Right cardiac atrium (tissue), 5 donors: ENCODE results near the gene SOCS6. TPM values are rescaled to one million over a fixed set of nuclear protein-coding genes. Genes with fewer than 3 reads are reported as not detected.

ENCODE experiments used
- ATAC-seq, 2 donors: fragments of 200-7000 bp; cut with Tn5 transposase; one replicate each; pipeline versions ENCODE4 v1.8.0 to v1.9.1; 2020; ENCODE audit warnings: moderate library complexity in 2 of 2, mild to moderate bottlenecking in 1 of 2
- DNase-seq, 3 donors: peaks; one replicate each; pipeline ENCODE4 v3.0.0-alpha.2; 2020
- H3K27ac ChIP-seq: one replicate; pipeline ENCODE4 v1.5.1; 2013; ENCODE audit warnings: mild to moderate bottlenecking, low read length, control low read depth, moderate library complexity
- H3K27me3 ChIP-seq: one replicate; pipeline ENCODE4 v1.6.1; 2013; ENCODE audit not compliant: control insufficient read depth, insufficient read depth
- H3K4me1 ChIP-seq: one replicate; pipeline ENCODE4 v1.6.1; 2013; ENCODE audit warnings: low read length; ENCODE audit not compliant: control insufficient read depth, insufficient read depth
- H3K4me3 ChIP-seq: one replicate; pipeline ENCODE4 v1.5.1; 2013; ENCODE audit warnings: low read length, control low read depth
- H3K9me3 ChIP-seq: one replicate; pipeline ENCODE4 v1.6.1; 2013; ENCODE audit warnings: low read length; ENCODE audit not compliant: control insufficient read depth
- WGBS: extraction: QIAGEN DNeasy Blood & Tissue Kit; methylation state at CpG from one replicate; pipeline ENCODE4 v1.1.7; 2013; 5-methylcytosine and 5-hydroxymethylcytosine counted together
- intact Hi-C, 4 donors: fragments of 100-400 bp; cut with DNase I; formaldehyde crosslinking; loops; one replicate each; pipeline versions ENCODE4 v1.11.0 to v1.14.0; 2022 to 2023
- polyA plus RNA-seq: library from polyadenylated mRNA; stranded (reverse); fragments of 200-250 nt; gene quantifications from one replicate; pipeline ENCODE4 v1.2.3, GENCODE V29; 2013
- total RNA-seq, 4 donors: library from RNA; stranded (reverse); fragmentation: NEBNext Ultra II Directional; extraction: Animal tissue kit (Norgen Biotek cat#: 25700); gene quantifications; one replicate each; pipeline ENCODE4 v1.2.1, GENCODE V29; 2021
- donor health status: healthy with polysubstance abuse.
- donor health status: DM: no; HTN: yes; CAD: no.
- donor health status: DM: no; HTN: no; CAD: no.
- donor health status: DM: no; HTN: yes; CAD: no; lungs with severe emphysema.
- donor health status: DM: yes; HTN: yes; CAD: no.

SOCS6 gene
- total and polyA plus RNA-seq, 5 donors: 7.8 to 22.8 (median 18.8) TPM

- no peaks in the 10 kb centered on the region for H3K27me3 ChIP-seq
- H3K4me1 ChIP-seq: peaks cover 2% of the 10 kb centered on the region
- ATAC-seq (no peak), DNase-seq (no peak)
- no peaks in the 10 kb centered on the region for H3K9me3 ChIP-seq
- H3K4me3 ChIP-seq: no peak overlapping the region
- intact Hi-C loops: no loop called here
- no peak overlapping the region for H3K27ac ChIP-seq
- WGBS: 95% methylated on average over 20 of the region's 20 CpGs
These were observed 36.1 kb downstream of the SOCS6 start for GRCh38 chr18:70324897-70325296.

- ATAC-seq: no peak
- Histone ChIP-seq H3K4me1 (peaks cover 2% of the 10 kb centered on the region), H3K9me3 (no peaks in the 10 kb centered on the region), H3K4me3 (no peak overlapping the region), H3K27me3 (no peaks in the 10 kb centered on the region), H3K27ac (no peak overlapping the region)
- no peak for DNase-seq
- intact Hi-C loops: no loop called here
- WGBS: 91% methylated on average over 1 of the region's 1 CpG
These were observed 37.4 kb downstream of the SOCS6 start for GRCh38 chr18:70326255-70326654.

GRCh38 chr18:70328169-70328568, 39.3 kb downstream of the SOCS6 start:
- ATAC-seq: no peak
- intact Hi-C loops: no loop called here
- Histone ChIP-seq H3K27ac (no peak overlapping the region), H3K4me3 (no peak overlapping the region), H3K9me3 (no peaks in the 10 kb centered on the region), H3K4me1 (peaks cover 2% of the 10 kb centered on the region), H3K27me3 (no peaks in the 10 kb centered on the region)
- 93% methylated on average over 4 of the region's 4 CpGs for WGBS
- no peak for DNase-seq

- intact Hi-C loops: no loop called here
- Histone ChIP-seq H3K9me3 (no peaks in the 10 kb centered on the region), H3K4me1 (no peaks in the 10 kb centered on the region), H3K27me3 (no peaks in the 10 kb centered on the region), H3K27ac (no peak overlapping the region), H3K4me3 (no peak overlapping the region)
- no peak for ATAC-seq
- no peak for DNase-seq
- 44% methylated on average over 2 of the region's 2 CpGs for WGBS
These were observed 40.2 kb downstream of the SOCS6 start for GRCh38 chr18:70329071-70329470.

GRCh38 chr18:70330887-70331286, 42.0 kb downstream of the SOCS6 start:
- no peak for ATAC-seq
- intact Hi-C loops: no loop called here
- H3K27ac ChIP-seq: no peak overlapping the region

GRCh38 chr18:70331456-70332097, 42.7 kb downstream of the SOCS6 start:
- intact Hi-C loops: no loop called here
- WGBS: 85% methylated on average over 5 of the region's 5 CpGs
- no peaks in the 10 kb centered on the region for H3K27me3 ChIP-seq
- no peak overlapping the region for H3K27ac ChIP-seq
- DNase-seq (no peak), ATAC-seq (no peak)
- H3K9me3 ChIP-seq: no peaks in the 10 kb centered on the region
- no peak overlapping the region for H3K4me3 ChIP-seq
- no peaks in the 10 kb centered on the region for H3K4me1 ChIP-seq

More at GRCh38 chr18:70330887-70331286, 42.0 kb downstream of the SOCS6 start:
- Histone ChIP-seq H3K9me3 (no peaks in the 10 kb centered on the region), H3K4me3 (no peak overlapping the region), H3K27me3 (no peaks in the 10 kb centered on the region), H3K4me1 (no peaks in the 10 kb centered on the region)
- DNase-seq: no peak
- 69% methylated on average over 6 of the region's 6 CpGs for WGBS

GRCh38 chr18:70332694-70333093, 43.8 kb downstream of the SOCS6 start:
- Histone ChIP-seq H3K27me3 (no peaks in the 10 kb centered on the region), H3K4me1 (no peaks in the 10 kb centered on the region), H3K9me3 (no peaks in the 10 kb centered on the region), H3K4me3 (no peak overlapping the region), H3K27ac (no peak overlapping the region)
- 93% methylated on average over 1 of the region's 1 CpG for WGBS
- ATAC-seq: no peak
- intact Hi-C loops: no loop called here
- DNase-seq: no peak

GRCh38 chr18:70333316-70333715, 44.5 kb downstream of the SOCS6 start:
- Histone ChIP-seq H3K9me3 (no peaks in the 10 kb centered on the region), H3K27me3 (no peaks in the 10 kb centered on the region), H3K27ac (no peak overlapping the region), H3K4me1 (no peaks in the 10 kb centered on the region), H3K4me3 (no peak overlapping the region)
- DNase-seq: no peak
- 100% methylated on average over 1 of the region's 1 CpG for WGBS
- ATAC-seq: no peak
- intact Hi-C loops: no loop called here

- DNase-seq (no peak), ATAC-seq (peak; percentile 46 to 77)
- Histone ChIP-seq H3K27ac (peak overlapping the region; percentile 17), H3K9me3 (no peaks in the 10 kb centered on the region), H3K4me1 (no peaks in the 10 kb centered on the region), H3K4me3 (no peak overlapping the region), H3K27me3 (no peaks in the 10 kb centered on the region)
- intact Hi-C loops: no loop called here
- WGBS: 54% methylated on average over 2 of the region's 2 CpGs
These were observed 44.9 kb downstream of the SOCS6 start for GRCh38 chr18:70333757-70334156.

GRCh38 chr18:70334264-70334663, 45.4 kb downstream of the SOCS6 start:
- intact Hi-C loops: no loop called here
- H3K4me1 ChIP-seq: no peaks in the 10 kb centered on the region
- no peaks in the 10 kb centered on the region for H3K27me3 ChIP-seq
- no peak overlapping the region for H3K4me3 ChIP-seq
- ATAC-seq (no peak), DNase-seq (no peak)
- 98% methylated on average over 1 of the region's 1 CpG for WGBS
- no peaks in the 10 kb centered on the region for H3K9me3 ChIP-seq
- H3K27ac ChIP-seq: no peak overlapping the region

- Histone ChIP-seq H3K9me3 (no peaks in the 10 kb centered on the region), H3K4me3 (no peak overlapping the region), H3K27ac (no peak overlapping the region), H3K4me1 (no peaks in the 10 kb centered on the region), H3K27me3 (no peaks in the 10 kb centered on the region)
- intact Hi-C loops: no loop called here
- no peak for DNase-seq
- no peak for ATAC-seq
- WGBS: 92% methylated on average over 5 of the region's 5 CpGs
These were observed 46.0 kb downstream of the SOCS6 start for GRCh38 chr18:70334728-70335329.
